PC-9 (cell line): Measurements from ENCODE around the gene GATA2. TPM values are rescaled to one million over a fixed set of nuclear protein-coding genes. Genes with fewer than 3 reads are reported as not detected.

Source experiments
- BruUV-seq: library from RNA; stranded (reverse); fragments of 400-500 nt; replicated peaks from 2 replicates; lab custom pipeline; 2021; lab: Mats Ljungman, UMichigan
- CTCF ChIA-PET: fragments of 300-600 bp; sonication (Branson Sonifier 250); formaldehyde crosslinking; loops from one replicate; lab custom pipeline; 2022; ENCODE audit warnings: antibody characterized with exemption; lab: Charles Lee
- POLR2A ChIA-PET: fragments of 300-600 bp; sonication (Branson Sonifier 250); formaldehyde crosslinking; loops from one replicate; lab custom pipeline; 2022; ENCODE audit warnings: antibody characterized with exemption; ENCODE audit not compliant: unreplicated experiment; lab: Charles Lee
- DNase-seq, 2 experiments: peaks; one replicate each; pipeline versions ENCODE4 v3.0.0 to v3.0.0-alpha.2; 2015 to 2022; ENCODE audit warnings: mixed read lengths in 1 of 2
- H2AFZ ChIP-seq: fragments of 200-600 bp; sonication (generic); 2 replicates; pipeline ENCODE4 v1.8.1; 2017; ENCODE audit warnings: antibody characterized with exemption
- H3F3A ChIP-seq: fragments of 200-600 bp; sonication (generic); 2 replicates; pipeline ENCODE4 v1.8.1; 2017; ENCODE audit warnings: antibody characterized with exemption, mild to moderate bottlenecking, low read depth; ENCODE audit not compliant: insufficient read depth
- H3K27ac ChIP-seq: fragments of 200-600 bp; sonication (generic); 2 replicates; pipeline ENCODE4 v1.6.1; 2016; ENCODE audit warnings: mixed run types
- H3K27me3 ChIP-seq: fragments of 200-600 bp; sonication (generic); 2 replicates; pipeline ENCODE4 v1.6.1; 2016; ENCODE audit warnings: low read depth, mixed run types; ENCODE audit not compliant: insufficient read depth
- H3K36me3 ChIP-seq: fragments of 200-600 bp; sonication (generic); 2 replicates; pipeline ENCODE4 v1.6.1; 2016; ENCODE audit warnings: low read depth, mixed run types
- H3K4me1 ChIP-seq: fragments of 200-600 bp; sonication (generic); replicated peaks from 2 replicates; pipeline ENCODE4 v1.6.1; 2016; ENCODE audit warnings: mixed run types; ENCODE audit not compliant: insufficient read depth
- H3K4me2 ChIP-seq: fragments of 200-600 bp; sonication (generic); 2 replicates; pipeline ENCODE4 v1.6.1; 2017; ENCODE audit warnings: mixed run types
- H3K4me3 ChIP-seq: fragments of 200-600 bp; sonication (generic); 2 replicates; pipeline ENCODE4 v1.6.1; 2016; ENCODE audit warnings: mixed run types
- H3K79me2 ChIP-seq: fragments of 200-600 bp; sonication (generic); 2 replicates; pipeline ENCODE4 v1.6.1; 2017; ENCODE audit warnings: low read depth, mixed run types
- H3K9me2 ChIP-seq: fragments of 200-600 bp; sonication (generic); 2 replicates; pipeline ENCODE4 v1.8.1; 2017; ENCODE audit warnings: mild to moderate bottlenecking; ENCODE audit not compliant: insufficient read depth
- H3K9me3 ChIP-seq: fragments of 200-600 bp; sonication (generic); 2 replicates; pipeline ENCODE4 v1.8.1; 2016; ENCODE audit warnings: low read depth; ENCODE audit not compliant: insufficient read depth
- H4K20me1 ChIP-seq: fragments of 200-600 bp; sonication (generic); 2 replicates; pipeline ENCODE4 v1.8.1; 2017; ENCODE audit not compliant: insufficient read depth
- EZH2 ChIP-seq: fragments of 200-600 bp; sonication (generic); IDR thresholded peaks from 2 replicates; pipeline ENCODE4 v1.8.0; 2017; ENCODE audit warnings: antibody characterized with exemption, low read depth
- intact Hi-C: fragments of 100-400 bp; cut with micrococcal nuclease; formaldehyde crosslinking; loops from one replicate; pipeline ENCODE4 v1.10.0; 2022; ENCODE audit not compliant: unreplicated experiment
- total RNA-seq: library from RNA; stranded (reverse); gene quantifications from 2 replicates; pipeline ENCODE4 v1.2.3, GENCODE V29; 2021
- TF ChIP-seq, protein P1 (sequence below): fragments of 200-600 bp; sonication (generic); conservative IDR thresholded peaks from 2 replicates; pipeline ENCODE4 v1.6.1; 2017; ENCODE audit warnings: mixed run types, antibody characterized with exemption, mild to moderate bottlenecking, moderate library complexity

GATA2 gene
- total RNA-seq, 1 experiment from 2014 or later, result 29.0 TPM

DNA sequence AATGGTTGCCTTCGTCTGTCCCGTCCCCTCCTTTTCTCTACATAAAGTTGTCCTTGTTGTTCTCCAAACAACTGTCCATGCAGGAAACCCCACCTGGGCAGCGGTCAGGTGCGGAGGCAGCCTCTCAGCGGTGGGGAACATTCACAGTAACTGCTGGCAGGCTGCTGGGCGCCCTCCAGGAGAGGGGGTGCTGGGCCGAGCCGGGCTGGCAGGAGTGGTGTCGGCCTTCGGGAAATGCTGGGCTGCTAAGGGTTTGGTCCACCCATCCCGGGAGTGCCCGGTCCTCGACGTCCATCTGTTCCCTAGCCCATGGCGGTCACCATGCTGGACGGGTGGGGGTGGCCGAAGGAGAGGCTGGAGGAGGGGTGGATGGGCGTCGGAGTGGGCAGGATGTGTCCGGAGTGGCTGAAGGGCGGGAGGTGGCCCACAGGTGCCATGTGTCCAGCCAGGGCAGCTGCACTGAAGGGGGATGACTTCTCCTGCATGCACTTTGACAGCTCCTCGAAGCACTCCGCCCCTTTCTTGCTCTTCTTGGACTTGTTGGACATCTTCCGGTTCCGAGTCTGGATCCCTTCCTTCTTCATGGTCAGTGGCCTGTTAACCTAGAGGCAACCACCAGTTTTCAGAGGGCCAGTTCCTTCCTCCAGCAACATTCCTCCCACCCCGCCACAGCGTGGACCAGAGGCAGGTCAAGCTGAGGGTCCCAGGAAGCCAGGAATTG is 12.1 kb downstream of the GATA2 start:
- CTCF ChIA-PET, result no interaction called here
- POLR2A ChIA-PET, result interaction anchor here (0.7 kb wide), 1 partner anchor 177 kb away, joined by 3 read pairs; no protein-coding TSS in a partner anchor
- no peak overlapping the region for H3K4me2 ChIP-seq
- intact Hi-C loops, result loop anchor here (10.0 kb wide), 1 partner anchor 886 kb away; the partner anchor contains the start of genes MCM2 and TPRA1
- no peaks in the 10 kb centered on the region for H3K9me2 ChIP-seq
- H3F3A ChIP-seq, result peaks cover 24% of the 10 kb centered on the region; the same call in 1 of the 2 replicates
- no peaks in the 10 kb centered on the region for H3K9me3 ChIP-seq
- peaks cover 36% of the 10 kb centered on the region for H3K4me1 ChIP-seq
- TF ChIP-seq EZH2, result no peak
- TF ChIP-seq, protein P1, sequence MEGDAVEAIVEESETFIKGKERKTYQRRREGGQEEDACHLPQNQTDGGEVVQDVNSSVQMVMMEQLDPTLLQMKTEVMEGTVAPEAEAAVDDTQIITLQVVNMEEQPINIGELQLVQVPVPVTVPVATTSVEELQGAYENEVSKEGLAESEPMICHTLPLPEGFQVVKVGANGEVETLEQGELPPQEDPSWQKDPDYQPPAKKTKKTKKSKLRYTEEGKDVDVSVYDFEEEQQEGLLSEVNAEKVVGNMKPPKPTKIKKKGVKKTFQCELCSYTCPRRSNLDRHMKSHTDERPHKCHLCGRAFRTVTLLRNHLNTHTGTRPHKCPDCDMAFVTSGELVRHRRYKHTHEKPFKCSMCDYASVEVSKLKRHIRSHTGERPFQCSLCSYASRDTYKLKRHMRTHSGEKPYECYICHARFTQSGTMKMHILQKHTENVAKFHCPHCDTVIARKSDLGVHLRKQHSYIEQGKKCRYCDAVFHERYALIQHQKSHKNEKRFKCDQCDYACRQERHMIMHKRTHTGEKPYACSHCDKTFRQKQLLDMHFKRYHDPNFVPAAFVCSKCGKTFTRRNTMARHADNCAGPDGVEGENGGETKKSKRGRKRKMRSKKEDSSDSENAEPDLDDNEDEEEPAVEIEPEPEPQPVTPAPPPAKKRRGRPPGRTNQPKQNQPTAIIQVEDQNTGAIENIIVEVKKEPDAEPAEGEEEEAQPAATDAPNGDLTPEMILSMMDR, result no peak
- DNase-seq, result no peak
- no peak overlapping the region for H3K4me3 ChIP-seq
- no peaks in the 10 kb centered on the region for H3K27me3 ChIP-seq
- BruUV-seq, result no TSS peak
- H3K27ac ChIP-seq, result no peak overlapping the region
- no peaks in the 10 kb centered on the region for H4K20me1 ChIP-seq
- H3K36me3 ChIP-seq, result no peaks in the 10 kb centered on the region
- no peak overlapping the region for H2AFZ ChIP-seq
- H3K79me2 ChIP-seq, result peaks cover 18% of the 10 kb centered on the region

DNA sequence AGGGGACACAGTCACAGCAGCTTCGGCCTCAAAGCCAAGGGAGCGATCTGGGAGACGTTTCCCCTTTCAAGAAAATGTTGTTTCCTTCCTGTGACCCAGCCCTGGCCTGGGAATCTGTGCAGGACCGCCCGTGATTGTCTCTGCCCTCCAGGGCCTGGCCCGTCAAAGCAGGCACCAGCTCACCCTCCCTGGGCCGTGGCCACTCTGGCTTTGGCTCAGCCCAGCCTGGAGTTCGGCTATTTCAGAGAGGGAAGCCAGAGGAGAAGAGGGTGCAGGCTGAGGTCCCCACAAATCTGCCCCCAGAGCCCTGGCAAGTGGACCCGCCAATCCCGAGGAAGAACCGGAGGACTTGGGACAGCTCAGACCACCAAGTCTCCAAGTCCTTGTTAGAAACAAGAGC is 12.7 kb downstream of the GATA2 start:
- Histone ChIP-seq H3K9me2 (no peaks in the 10 kb centered on the region), H3F3A (peaks cover 24% of the 10 kb centered on the region; the same call in 1 of the 2 replicates), H3K27ac (no peak overlapping the region), H4K20me1 (no peaks in the 10 kb centered on the region), H3K9me3 (no peaks in the 10 kb centered on the region), H3K4me2 (no peak overlapping the region), H3K79me2 (peaks cover 12% of the 10 kb centered on the region), H3K27me3 (no peaks in the 10 kb centered on the region), H2AFZ (no peak overlapping the region), H3K36me3 (no peaks in the 10 kb centered on the region), H3K4me3 (no peak overlapping the region), H3K4me1 (peaks cover 30% of the 10 kb centered on the region)
- ChIA-PET POLR2A (no interaction called here), CTCF (interaction anchor here (0.6 kb wide), 1 partner anchor 122 kb away, joined by 5 read pairs; no protein-coding TSS in a partner anchor)
- no peak for TF ChIP-seq EZH2
- TF ChIP-seq, protein P1, result no peak
- intact Hi-C loops, result loop anchor here (10.0 kb wide), 1 partner anchor 885 kb away; the partner anchor contains the start of genes MCM2 and TPRA1
- BruUV-seq, result no TSS peak
- DNase-seq, result no peak

DNA sequence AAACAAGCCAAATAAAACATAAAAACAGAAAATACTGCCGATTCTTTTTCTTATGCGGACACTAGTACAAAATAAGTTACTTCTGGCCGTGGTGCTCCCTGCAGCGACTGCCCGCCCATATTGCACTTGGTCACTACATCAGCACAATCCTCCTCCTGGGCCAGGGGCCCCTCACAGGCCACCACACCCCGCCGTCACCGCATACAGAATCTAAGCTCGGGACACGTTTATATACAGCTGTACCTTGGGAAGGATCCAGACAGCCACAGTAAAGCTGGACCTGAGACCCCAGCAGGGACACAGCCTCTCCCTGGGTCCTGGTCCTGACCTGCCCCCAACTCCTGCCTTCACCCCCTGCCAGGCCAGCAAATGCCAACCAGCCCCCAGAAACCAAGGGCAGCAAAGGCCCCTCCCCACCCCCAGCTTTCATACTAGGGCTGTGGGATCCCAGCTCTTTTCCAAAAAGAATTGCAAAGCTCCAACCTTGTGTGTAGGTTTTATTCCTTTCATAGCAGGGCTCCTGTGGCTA is 13.4 kb downstream of the GATA2 start:
- BruUV-seq, result no TSS peak
- ChIA-PET POLR2A (interaction anchor here (0.6 kb wide), 1 partner anchor 327 kb away, joined by 5 read pairs; no protein-coding TSS in a partner anchor), CTCF (interaction anchor here (0.6 kb wide), 1 partner anchor 122 kb away, joined by 5 read pairs; no protein-coding TSS in a partner anchor)
- no peaks in the 10 kb centered on the region for H3K9me3 ChIP-seq
- TF ChIP-seq, protein P1, result no peak
- TF ChIP-seq EZH2, result no peak
- H3K9me2 ChIP-seq, result no peaks in the 10 kb centered on the region
- intact Hi-C loops, result loop anchor here (10.0 kb wide), 1 partner anchor 885 kb away; the partner anchor contains the start of genes MCM2 and TPRA1
- H3K27me3 ChIP-seq, result no peaks in the 10 kb centered on the region
- peaks cover 5% of the 10 kb centered on the region for H3K79me2 ChIP-seq
- no peak overlapping the region for H2AFZ ChIP-seq
- no peak overlapping the region for H3K4me2 ChIP-seq
- no peaks in the 10 kb centered on the region for H3K36me3 ChIP-seq
- peaks cover 24% of the 10 kb centered on the region for H3K4me1 ChIP-seq
- peaks cover 17% of the 10 kb centered on the region; the same call in 1 of the 2 replicates for H3F3A ChIP-seq
- H3K4me3 ChIP-seq, result no peak overlapping the region
- H3K27ac ChIP-seq, result no peak overlapping the region
- no peak for DNase-seq
- no peaks in the 10 kb centered on the region for H4K20me1 ChIP-seq
